Measurements from ENCODE around the gene TIPRL.

DNA sequence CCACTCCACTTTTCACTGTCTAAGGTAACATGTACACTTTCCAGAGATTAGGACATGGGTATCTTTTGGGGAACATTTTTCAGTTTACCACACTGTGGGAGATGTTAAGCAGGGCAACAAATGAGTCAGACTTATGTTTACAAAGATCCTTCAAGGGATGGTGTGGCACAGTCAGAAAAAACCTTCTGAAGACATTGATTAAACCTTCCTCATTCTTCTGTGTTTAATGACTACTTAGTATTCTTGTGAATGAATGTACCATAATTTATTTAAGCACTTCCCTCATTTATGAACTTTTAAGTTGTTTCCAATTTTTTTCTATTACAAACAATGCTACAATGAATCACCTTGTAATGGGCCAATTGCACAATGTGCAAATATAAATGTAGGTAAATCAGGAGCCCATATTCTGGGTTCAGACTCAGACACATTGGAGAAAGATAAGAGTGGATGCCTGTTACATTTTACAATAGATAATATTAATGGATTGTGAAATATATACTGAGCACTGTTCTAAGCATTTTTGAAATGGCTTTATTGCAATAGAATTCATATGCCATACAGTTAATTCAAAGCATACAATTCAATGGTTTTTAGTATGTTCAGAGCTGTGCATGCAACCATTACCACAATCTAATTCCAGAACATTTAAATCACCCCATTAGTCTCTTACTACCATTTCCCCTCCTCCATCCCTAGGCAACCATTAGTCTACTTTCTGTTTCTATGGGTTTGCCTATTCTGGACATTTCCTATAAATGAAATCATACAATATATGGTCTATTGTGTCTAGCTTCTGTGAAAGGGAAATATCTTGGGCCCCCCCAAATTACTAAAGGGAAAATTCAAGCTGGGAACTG is 45.1 kb downstream of the TIPRL start:
- TF ChIP-seq, protein P1, sequence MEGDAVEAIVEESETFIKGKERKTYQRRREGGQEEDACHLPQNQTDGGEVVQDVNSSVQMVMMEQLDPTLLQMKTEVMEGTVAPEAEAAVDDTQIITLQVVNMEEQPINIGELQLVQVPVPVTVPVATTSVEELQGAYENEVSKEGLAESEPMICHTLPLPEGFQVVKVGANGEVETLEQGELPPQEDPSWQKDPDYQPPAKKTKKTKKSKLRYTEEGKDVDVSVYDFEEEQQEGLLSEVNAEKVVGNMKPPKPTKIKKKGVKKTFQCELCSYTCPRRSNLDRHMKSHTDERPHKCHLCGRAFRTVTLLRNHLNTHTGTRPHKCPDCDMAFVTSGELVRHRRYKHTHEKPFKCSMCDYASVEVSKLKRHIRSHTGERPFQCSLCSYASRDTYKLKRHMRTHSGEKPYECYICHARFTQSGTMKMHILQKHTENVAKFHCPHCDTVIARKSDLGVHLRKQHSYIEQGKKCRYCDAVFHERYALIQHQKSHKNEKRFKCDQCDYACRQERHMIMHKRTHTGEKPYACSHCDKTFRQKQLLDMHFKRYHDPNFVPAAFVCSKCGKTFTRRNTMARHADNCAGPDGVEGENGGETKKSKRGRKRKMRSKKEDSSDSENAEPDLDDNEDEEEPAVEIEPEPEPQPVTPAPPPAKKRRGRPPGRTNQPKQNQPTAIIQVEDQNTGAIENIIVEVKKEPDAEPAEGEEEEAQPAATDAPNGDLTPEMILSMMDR (IDR thresholded peaks at IDR 0.05; ENCODE audit: low read depth, low read length, poor library complexity, severe bottlenecking), result no peak
- no peak for TF ChIP-seq EZH2phosphoT487 (IDR thresholded peaks at IDR 0.05; ENCODE audit: borderline replicate concordance, low read length)
